ENCODE data around the gene MAD1L1.

- TF ChIP-seq CTCF (IDR thresholded peaks at IDR 0.05; ENCODE audit: low read depth, low read length, missing input control) (no peak), MAX (IDR thresholded peaks at IDR 0.05) (no peak), REST (IDR thresholded peaks at IDR 0.05) (no peak), YY1 (IDR thresholded peaks at IDR 0.05) (no peak), RAD21 (IDR thresholded peaks at IDR 0.05) (no peak), NR2F2 (IDR thresholded peaks at IDR 0.05) (no peak), ATF3 (IDR thresholded peaks at IDR 0.05) (no peak), SP1 (IDR thresholded peaks at IDR 0.05) (no peak), ZBTB33 (IDR thresholded peaks at IDR 0.05) (no peak), TAF1 (conservative IDR thresholded peaks at IDR 0.05) (no peak)
Measured at GRCh38 chr7:1913466-1914282, 319.1 kb downstream of the MAD1L1 start.
